ENCODE results near the gene HRH3. TPM values are rescaled to one million over a fixed set of nuclear protein-coding genes. Genes with fewer than 3 reads are reported as not detected.

The HRH3 gene
- total RNA-seq, 1 donor from 2014 or later = not detected

GRCh38 chr20:62172666-62173065 is 47.4 kb downstream of the HRH3 start:
- Mint-ChIP-seq H3K4me3 (ENCODE audit: unreplicated experiment) (no peak overlapping the region), H3K36me3 (ENCODE audit: unreplicated experiment) (peaks cover 19% of the 10 kb centered on the region), H3K4me1 (ENCODE audit: unreplicated experiment) (no peaks in the 10 kb centered on the region), H3K9me3 (ENCODE audit: unreplicated experiment) (no peaks in the 10 kb centered on the region), H3K27me3 (ENCODE audit: unreplicated experiment) (no peaks in the 10 kb centered on the region), H3K27ac (ENCODE audit: unreplicated experiment) (no peak overlapping the region)
- DNase-seq (ENCODE audit: extremely low spot score, unreplicated experiment) = no peak
- no peak for TF ChIP-seq CTCF (IDR thresholded peaks at IDR 0.05)

GRCh38 chr20:62171245-62171644 is 48.8 kb downstream of the HRH3 start:
- Mint-ChIP-seq H3K4me3 (ENCODE audit: unreplicated experiment) (no peak overlapping the region), H3K4me1 (ENCODE audit: unreplicated experiment) (no peaks in the 10 kb centered on the region), H3K9me3 (ENCODE audit: unreplicated experiment) (no peaks in the 10 kb centered on the region), H3K27ac (ENCODE audit: unreplicated experiment) (no peak overlapping the region), H3K27me3 (ENCODE audit: unreplicated experiment) (no peaks in the 10 kb centered on the region), H3K36me3 (ENCODE audit: unreplicated experiment) (peaks cover 21% of the 10 kb centered on the region)
- no peak for DNase-seq (ENCODE audit: extremely low spot score, unreplicated experiment)
- TF ChIP-seq CTCF (IDR thresholded peaks at IDR 0.05) = no peak

- no peak overlapping the region for H3K4me3 Mint-ChIP-seq (ENCODE audit: unreplicated experiment)
- H3K27ac Mint-ChIP-seq (ENCODE audit: unreplicated experiment) = no peak overlapping the region
- no peak for TF ChIP-seq CTCF (IDR thresholded peaks at IDR 0.05)
- no peaks in the 10 kb centered on the region for H3K27me3 Mint-ChIP-seq (ENCODE audit: unreplicated experiment)
- no peaks in the 10 kb centered on the region for H3K4me1 Mint-ChIP-seq (ENCODE audit: unreplicated experiment)
- H3K9me3 Mint-ChIP-seq (ENCODE audit: unreplicated experiment) = no peaks in the 10 kb centered on the region
- H3K36me3 Mint-ChIP-seq (ENCODE audit: unreplicated experiment) = peaks cover 24% of the 10 kb centered on the region
- no peak for DNase-seq (ENCODE audit: extremely low spot score, unreplicated experiment)
These were observed 49.5 kb downstream of the HRH3 start for GRCh38 chr20:62170536-62170935.

- H3K36me3 Mint-ChIP-seq (ENCODE audit: unreplicated experiment) = peaks cover 15% of the 10 kb centered on the region
- H3K4me3 Mint-ChIP-seq (ENCODE audit: unreplicated experiment) = no peak overlapping the region
- H3K9me3 Mint-ChIP-seq (ENCODE audit: unreplicated experiment) = no peaks in the 10 kb centered on the region
- H3K27me3 Mint-ChIP-seq (ENCODE audit: unreplicated experiment) = no peaks in the 10 kb centered on the region
- TF ChIP-seq CTCF (IDR thresholded peaks at IDR 0.05) = no peak
- H3K4me1 Mint-ChIP-seq (ENCODE audit: unreplicated experiment) = no peaks in the 10 kb centered on the region
- H3K27ac Mint-ChIP-seq (ENCODE audit: unreplicated experiment) = no peak overlapping the region
- DNase-seq (ENCODE audit: extremely low spot score, unreplicated experiment) = no peak
These were observed 51.1 kb downstream of the HRH3 start for GRCh38 chr20:62168890-62169435.

GRCh38 chr20:62168061-62168460 is 52.0 kb downstream of the HRH3 start:
- no peak for DNase-seq (ENCODE audit: extremely low spot score, unreplicated experiment)
- Mint-ChIP-seq H3K27me3 (ENCODE audit: unreplicated experiment) (no peaks in the 10 kb centered on the region), H3K9me3 (ENCODE audit: unreplicated experiment) (no peaks in the 10 kb centered on the region), H3K36me3 (ENCODE audit: unreplicated experiment) (peaks cover 14% of the 10 kb centered on the region), H3K4me1 (ENCODE audit: unreplicated experiment) (no peaks in the 10 kb centered on the region), H3K27ac (ENCODE audit: unreplicated experiment) (no peak overlapping the region), H3K4me3 (ENCODE audit: unreplicated experiment) (no peak overlapping the region)
- no peak for TF ChIP-seq CTCF (IDR thresholded peaks at IDR 0.05)
